GM23338 (cell line): ENCODE results near the gene AMTN. TPM values are rescaled to one million over a fixed set of nuclear protein-coding genes. Genes with fewer than 3 reads are reported as not detected.

Source experiments
- ATAC-seq: fragments of 200-7000 bp; cut with Tn5 transposase; 3 replicates; pipeline ENCODE4 v1.9.1; 2020
- DNase-seq: peaks from one replicate; pipeline ENCODE4 v3.0.0-alpha.2; 2015; ENCODE audit warnings: low spot score
- H2AFZ ChIP-seq: fragments of 200-600 bp; sonication (generic); 2 replicates; pipeline ENCODE4 v1.8.0; 2016; ENCODE audit warnings: antibody characterized with exemption, mild to moderate bottlenecking, moderate library complexity
- H3F3A ChIP-seq: fragments of 200-600 bp; sonication (generic); replicated peaks from 2 replicates; pipeline ENCODE4 v1.8.0; 2017; ENCODE audit warnings: antibody characterized with exemption, mixed run types, low read depth
- H3K27ac ChIP-seq: fragments of 200-600 bp; sonication (generic); 2 replicates; pipeline ENCODE4 v1.6.1; 2016; ENCODE audit warnings: low read depth
- H3K27me3 ChIP-seq: fragments of 200-600 bp; sonication (generic); 2 replicates; pipeline ENCODE4 v1.8.0; 2016; ENCODE audit warnings: mild to moderate bottlenecking, mixed run types, moderate library complexity; ENCODE audit not compliant: insufficient read depth
- H3K36me3 ChIP-seq: fragments of 200-600 bp; sonication (generic); 2 replicates; pipeline ENCODE4 v1.8.0; 2016; ENCODE audit warnings: mild to moderate bottlenecking; ENCODE audit not compliant: insufficient read depth
- H3K4me1 ChIP-seq: fragments of 200-600 bp; sonication (generic); 2 replicates; pipeline ENCODE4 v1.8.0; 2016; ENCODE audit warnings: mild to moderate bottlenecking, moderate library complexity; ENCODE audit not compliant: insufficient read depth
- H3K4me2 ChIP-seq: fragments of 200-600 bp; sonication (generic); 2 replicates; pipeline ENCODE4 v1.7.1; 2017; ENCODE audit warnings: mixed run types
- H3K4me3 ChIP-seq: fragments of 200-600 bp; sonication (generic); 2 replicates; pipeline ENCODE4 v1.6.1; 2016; ENCODE audit warnings: mixed run types
- H3K79me2 ChIP-seq: fragments of 200-600 bp; sonication (generic); replicated peaks from 2 replicates; pipeline ENCODE4 v1.8.0; 2017; ENCODE audit warnings: mild to moderate bottlenecking; ENCODE audit not compliant: insufficient read depth
- H3K9me2 ChIP-seq: fragments of 200-600 bp; sonication (generic); 2 replicates; pipeline ENCODE4 v1.8.0; 2017; ENCODE audit not compliant: insufficient read depth
- H4K20me1 ChIP-seq: fragments of 200-600 bp; sonication (generic); replicated peaks from 2 replicates; pipeline ENCODE4 v1.8.0; 2017; ENCODE audit warnings: mild to moderate bottlenecking; ENCODE audit not compliant: insufficient read depth
- H3K27ac Mint-ChIP-seq: 2 replicates; pipeline ENCODE4 v1.8.0; 2020; ENCODE audit warnings: inconsistent platforms, mild to moderate bottlenecking, moderate library complexity, mixed read lengths
- H3K27me3 Mint-ChIP-seq: 3 replicates; pipeline ENCODE4 v1.8.0; 2022; ENCODE audit warnings: low read depth, mild to moderate bottlenecking, moderate library complexity, mixed read lengths, inconsistent platforms; ENCODE audit not compliant: insufficient read depth, poor library complexity
- H3K36me3 Mint-ChIP-seq: 3 replicates; pipeline ENCODE4 v1.8.0; 2021; ENCODE audit warnings: low read depth, mild to moderate bottlenecking, inconsistent platforms, moderate library complexity, mixed read lengths
- H3K4me1 Mint-ChIP-seq: 3 replicates; pipeline ENCODE4 v1.8.0; 2020; ENCODE audit warnings: mild to moderate bottlenecking, inconsistent platforms, mixed read lengths
- H3K4me3 Mint-ChIP-seq: 3 replicates; pipeline ENCODE4 v1.8.0; 2021; ENCODE audit warnings: moderate library complexity, mild to moderate bottlenecking, inconsistent platforms, mixed read lengths
- H3K9me3 Mint-ChIP-seq: 3 replicates; pipeline ENCODE4 v1.8.0; 2020; ENCODE audit warnings: moderate library complexity, mild to moderate bottlenecking, inconsistent platforms, mixed read lengths
- EZH2phosphoT487 ChIP-seq: fragments of 200-600 bp; sonication (generic); IDR thresholded peaks from one replicate; pipeline ENCODE4 v1.8.1; 2018; ENCODE audit warnings: antibody characterized with exemption; ENCODE audit not compliant: unreplicated experiment
- NANOG ChIP-seq: IDR thresholded peaks from 2 replicates; pipeline ENCODE4 v1.6.1; 2016; ENCODE audit warnings: antibody characterized with exemption, borderline replicate concordance
- POLR2AphosphoS5 ChIP-seq: IDR thresholded peaks from 2 replicates; pipeline ENCODE4 v1.6.1; 2016; ENCODE audit warnings: antibody characterized with exemption, low read depth
- ZNF114 ChIP-seq: fragments of 250-450 bp; sonication (Bioruptor Pico); IDR thresholded peaks from 2 replicates; pipeline ENCODE4 v1.5.0; 2020; ENCODE audit warnings: mild to moderate bottlenecking, moderate library complexity
- ZNF331 ChIP-seq: fragments of 250-450 bp; sonication (Bioruptor Pico); IDR thresholded peaks from 2 replicates; pipeline ENCODE4 v1.5.0; 2020; ENCODE audit warnings: low read depth, mild to moderate bottlenecking, moderate library complexity
- polyA plus RNA-seq: library from polyadenylated mRNA; unstranded; fragments of >200 nt; fragmentation: Nextera tagmentation; extraction: Ambion mirVana; gene quantifications from 2 replicates; pipeline ENCODE4 v1.2.1, GENCODE V29; 2016
- total RNA-seq: library from RNA; depleted of rRNA; stranded (reverse); fragments of >200 nt; shearing (Covaris generic); gene quantifications from 2 replicates; pipeline ENCODE4 v1.2.3, GENCODE V29; 2014
- TF ChIP-seq, protein P1 (sequence below), 2 experiments: fragments of 200-600 bp in 1 of 2; sonication (generic) in 1 of 2; conservative IDR thresholded peaks; 2 replicates each; pipeline versions ENCODE4 v1.5.1 to v1.6.1; 2016 to 2017; ENCODE audit warnings: antibody characterized with exemption in 2 of 2, low read depth in 2 of 2, mild to moderate bottlenecking in 2 of 2, moderate library complexity in 1 of 2
- TF ChIP-seq, protein P2 (sequence below): fragments of 250-450 bp; sonication (Bioruptor Pico); IDR thresholded peaks from 2 replicates; pipeline ENCODE4 v1.5.0; 2020; ENCODE audit warnings: mild to moderate bottlenecking, moderate library complexity
- TF ChIP-seq, protein P3 (sequence below): IDR thresholded peaks from one replicate; pipeline ENCODE4 v1.6.1; 2018; ENCODE audit warnings: antibody characterized with exemption; ENCODE audit not compliant: unreplicated experiment
- TF ChIP-seq, protein P4 (sequence below): IDR thresholded peaks from 2 replicates; pipeline ENCODE4 v1.6.1; 2016; ENCODE audit warnings: antibody characterized with exemption

AMTN gene
- total and polyA plus RNA-seq, 2 experiments from 2014 or later: not detected

DNA sequence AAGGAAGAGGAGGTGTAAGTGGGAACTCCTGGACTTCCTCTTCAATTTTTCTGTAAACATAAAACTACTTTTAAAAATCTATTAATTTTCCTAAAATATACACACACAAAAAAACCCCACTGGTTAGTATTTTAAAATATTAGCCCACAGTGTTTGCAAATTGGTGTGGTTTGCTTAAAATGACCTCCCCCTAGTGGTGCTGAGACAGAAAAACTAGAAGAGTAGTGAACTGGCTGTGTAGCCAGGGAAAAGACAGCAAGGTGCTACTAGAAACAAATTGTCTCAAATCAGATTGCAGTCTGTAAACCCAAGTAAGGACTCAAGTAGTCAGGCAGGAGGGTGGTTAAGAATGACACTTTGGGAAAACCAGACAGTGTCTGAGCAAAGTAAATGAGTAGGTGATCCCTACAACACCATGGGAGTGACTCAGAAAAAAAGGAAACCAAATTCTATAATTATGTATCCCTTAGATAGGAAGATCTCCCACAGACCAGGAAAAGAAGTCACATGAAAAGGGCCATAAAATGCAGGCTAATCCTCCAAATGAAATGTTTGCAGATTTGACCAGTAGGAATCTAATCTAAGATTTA, 26.0 kb downstream of the AMTN start:
- Histone ChIP-seq H3K27ac (no peak overlapping the region), H4K20me1 (no peaks in the 10 kb centered on the region), H3K27me3 (no peaks in the 10 kb centered on the region), H3K9me2 (no peaks in the 10 kb centered on the region), H2AFZ (no peak overlapping the region), H3K4me2 (no peak overlapping the region), H3K4me3 (no peak overlapping the region), H3K79me2 (no peaks in the 10 kb centered on the region), H3F3A (no peaks in the 10 kb centered on the region), H3K36me3 (no peaks in the 10 kb centered on the region), H3K4me1 (no peaks in the 10 kb centered on the region)
- Mint-ChIP-seq H3K9me3 (no peaks in the 10 kb centered on the region), H3K27me3 (no peaks in the 10 kb centered on the region), H3K4me3 (no peak overlapping the region), H3K4me1 (no peaks in the 10 kb centered on the region; the same call in 2 of the 3 replicates), H3K36me3 (no peaks in the 10 kb centered on the region), H3K27ac (no peak overlapping the region)
- peak; percentile 73 for ATAC-seq
- TF ChIP-seq, protein P1, sequence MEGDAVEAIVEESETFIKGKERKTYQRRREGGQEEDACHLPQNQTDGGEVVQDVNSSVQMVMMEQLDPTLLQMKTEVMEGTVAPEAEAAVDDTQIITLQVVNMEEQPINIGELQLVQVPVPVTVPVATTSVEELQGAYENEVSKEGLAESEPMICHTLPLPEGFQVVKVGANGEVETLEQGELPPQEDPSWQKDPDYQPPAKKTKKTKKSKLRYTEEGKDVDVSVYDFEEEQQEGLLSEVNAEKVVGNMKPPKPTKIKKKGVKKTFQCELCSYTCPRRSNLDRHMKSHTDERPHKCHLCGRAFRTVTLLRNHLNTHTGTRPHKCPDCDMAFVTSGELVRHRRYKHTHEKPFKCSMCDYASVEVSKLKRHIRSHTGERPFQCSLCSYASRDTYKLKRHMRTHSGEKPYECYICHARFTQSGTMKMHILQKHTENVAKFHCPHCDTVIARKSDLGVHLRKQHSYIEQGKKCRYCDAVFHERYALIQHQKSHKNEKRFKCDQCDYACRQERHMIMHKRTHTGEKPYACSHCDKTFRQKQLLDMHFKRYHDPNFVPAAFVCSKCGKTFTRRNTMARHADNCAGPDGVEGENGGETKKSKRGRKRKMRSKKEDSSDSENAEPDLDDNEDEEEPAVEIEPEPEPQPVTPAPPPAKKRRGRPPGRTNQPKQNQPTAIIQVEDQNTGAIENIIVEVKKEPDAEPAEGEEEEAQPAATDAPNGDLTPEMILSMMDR (conservative IDR thresholded peaks at IDR 0.05; ENCODE audit: low read depth in 2 of 2): peak; percentile 65 to 79
- TF ChIP-seq ZNF114: no peak
- DNase-seq: peak; percentile 66

DNA sequence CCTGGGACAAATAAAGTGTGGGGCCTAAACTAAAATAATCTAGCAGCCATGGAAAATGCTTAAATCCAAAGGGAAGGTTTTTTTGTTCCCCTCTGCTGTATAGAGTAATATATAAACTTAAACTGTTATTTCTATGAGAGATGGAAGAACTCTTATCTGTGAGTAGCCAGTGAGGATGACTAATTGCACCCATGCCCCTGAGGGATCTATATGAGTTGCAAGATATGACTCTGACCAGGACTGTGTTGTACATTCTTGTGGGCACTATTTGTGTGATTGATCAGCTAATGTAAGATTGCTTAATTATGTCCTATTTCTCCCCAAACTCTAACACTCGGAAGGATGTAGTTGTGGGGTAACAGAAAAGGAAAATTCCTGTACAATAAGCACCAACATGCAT, 38.5 kb downstream of the AMTN start:
- Histone ChIP-seq H3K4me1 (no peaks in the 10 kb centered on the region), H2AFZ (no peak overlapping the region), H3K27me3 (no peaks in the 10 kb centered on the region), H3K9me2 (no peaks in the 10 kb centered on the region), H3K36me3 (no peaks in the 10 kb centered on the region), H3K4me2 (no peak overlapping the region), H3F3A (no peaks in the 10 kb centered on the region), H3K4me3 (no peak overlapping the region), H3K79me2 (no peaks in the 10 kb centered on the region), H3K27ac (no peak overlapping the region), H4K20me1 (no peaks in the 10 kb centered on the region)
- ATAC-seq (no peak), DNase-seq (no peak)
- H3K4me3 Mint-ChIP-seq: no peak overlapping the region
- H3K27ac Mint-ChIP-seq: no peak overlapping the region
- H3K36me3 Mint-ChIP-seq: no peaks in the 10 kb centered on the region
- 0 out of 3 replicates have a peak, but pooled peaks cover 2% of the 10 kb centered on the region for H3K9me3 Mint-ChIP-seq
- H3K4me1 Mint-ChIP-seq: no peaks in the 10 kb centered on the region
- H3K27me3 Mint-ChIP-seq: no peaks in the 10 kb centered on the region
- TF ChIP-seq EZH2phosphoT487: no peak
- no peak for TF ChIP-seq ZNF331 (CRISPR knock-in tag)
- no peak for TF ChIP-seq POLR2AphosphoS5
- TF ChIP-seq NANOG: no peak
- TF ChIP-seq, protein P2, sequence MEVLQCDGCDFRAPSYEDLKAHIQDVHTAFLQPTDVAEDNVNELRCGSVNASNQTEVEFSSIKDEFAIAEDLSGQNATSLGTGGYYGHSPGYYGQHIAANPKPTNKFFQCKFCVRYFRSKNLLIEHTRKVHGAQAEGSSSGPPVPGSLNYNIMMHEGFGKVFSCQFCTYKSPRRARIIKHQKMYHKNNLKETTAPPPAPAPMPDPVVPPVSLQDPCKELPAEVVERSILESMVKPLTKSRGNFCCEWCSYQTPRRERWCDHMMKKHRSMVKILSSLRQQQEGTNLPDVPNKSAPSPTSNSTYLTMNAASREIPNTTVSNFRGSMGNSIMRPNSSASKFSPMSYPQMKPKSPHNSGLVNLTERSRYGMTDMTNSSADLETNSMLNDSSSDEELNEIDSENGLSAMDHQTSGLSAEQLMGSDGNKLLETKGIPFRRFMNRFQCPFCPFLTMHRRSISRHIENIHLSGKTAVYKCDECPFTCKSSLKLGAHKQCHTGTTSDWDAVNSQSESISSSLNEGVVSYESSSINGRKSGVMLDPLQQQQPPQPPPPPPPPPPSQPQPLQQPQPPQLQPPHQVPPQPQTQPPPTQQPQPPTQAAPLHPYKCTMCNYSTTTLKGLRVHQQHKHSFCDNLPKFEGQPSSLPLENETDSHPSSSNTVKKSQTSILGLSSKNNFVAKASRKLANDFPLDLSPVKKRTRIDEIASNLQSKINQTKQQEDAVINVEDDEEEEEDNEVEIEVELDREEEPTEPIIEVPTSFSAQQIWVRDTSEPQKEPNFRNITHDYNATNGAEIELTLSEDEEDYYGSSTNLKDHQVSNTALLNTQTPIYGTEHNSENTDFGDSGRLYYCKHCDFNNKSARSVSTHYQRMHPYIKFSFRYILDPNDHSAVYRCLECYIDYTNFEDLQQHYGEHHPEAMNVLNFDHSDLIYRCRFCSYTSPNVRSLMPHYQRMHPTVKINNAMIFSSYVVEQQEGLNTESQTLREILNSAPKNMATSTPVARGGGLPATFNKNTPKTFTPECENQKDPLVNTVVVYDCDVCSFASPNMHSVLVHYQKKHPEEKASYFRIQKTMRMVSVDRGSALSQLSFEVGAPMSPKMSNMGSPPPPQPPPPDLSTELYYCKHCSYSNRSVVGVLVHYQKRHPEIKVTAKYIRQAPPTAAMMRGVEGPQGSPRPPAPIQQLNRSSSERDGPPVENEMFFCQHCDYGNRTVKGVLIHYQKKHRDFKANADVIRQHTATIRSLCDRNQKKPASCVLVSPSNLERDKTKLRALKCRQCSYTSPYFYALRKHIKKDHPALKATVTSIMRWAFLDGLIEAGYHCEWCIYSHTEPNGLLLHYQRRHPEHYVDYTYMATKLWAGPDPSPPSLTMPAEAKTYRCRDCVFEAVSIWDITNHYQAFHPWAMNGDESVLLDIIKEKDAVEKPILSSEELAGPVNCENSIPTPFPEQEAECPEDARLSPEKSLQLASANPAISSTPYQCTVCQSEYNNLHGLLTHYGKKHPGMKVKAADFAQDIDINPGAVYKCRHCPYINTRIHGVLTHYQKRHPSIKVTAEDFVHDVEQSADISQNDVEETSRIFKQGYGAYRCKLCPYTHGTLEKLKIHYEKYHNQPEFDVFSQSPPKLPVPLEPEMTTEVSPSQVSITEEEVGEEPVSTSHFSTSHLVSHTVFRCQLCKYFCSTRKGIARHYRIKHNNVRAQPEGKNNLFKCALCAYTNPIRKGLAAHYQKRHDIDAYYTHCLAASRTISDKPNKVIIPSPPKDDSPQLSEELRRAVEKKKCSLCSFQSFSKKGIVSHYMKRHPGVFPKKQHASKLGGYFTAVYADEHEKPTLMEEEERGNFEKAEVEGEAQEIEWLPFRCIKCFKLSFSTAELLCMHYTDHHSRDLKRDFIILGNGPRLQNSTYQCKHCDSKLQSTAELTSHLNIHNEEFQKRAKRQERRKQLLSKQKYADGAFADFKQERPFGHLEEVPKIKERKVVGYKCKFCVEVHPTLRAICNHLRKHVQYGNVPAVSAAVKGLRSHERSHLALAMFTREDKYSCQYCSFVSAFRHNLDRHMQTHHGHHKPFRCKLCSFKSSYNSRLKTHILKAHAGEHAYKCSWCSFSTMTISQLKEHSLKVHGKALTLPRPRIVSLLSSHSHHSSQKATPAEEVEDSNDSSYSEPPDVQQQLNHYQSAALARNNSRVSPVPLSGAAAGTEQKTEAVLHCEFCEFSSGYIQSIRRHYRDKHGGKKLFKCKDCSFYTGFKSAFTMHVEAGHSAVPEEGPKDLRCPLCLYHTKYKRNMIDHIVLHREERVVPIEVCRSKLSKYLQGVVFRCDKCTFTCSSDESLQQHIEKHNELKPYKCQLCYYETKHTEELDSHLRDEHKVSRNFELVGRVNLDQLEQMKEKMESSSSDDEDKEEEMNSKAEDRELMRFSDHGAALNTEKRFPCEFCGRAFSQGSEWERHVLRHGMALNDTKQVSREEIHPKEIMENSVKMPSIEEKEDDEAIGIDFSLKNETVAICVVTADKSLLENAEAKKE (CRISPR knock-in tag): no peak
- TF ChIP-seq, protein P3, sequence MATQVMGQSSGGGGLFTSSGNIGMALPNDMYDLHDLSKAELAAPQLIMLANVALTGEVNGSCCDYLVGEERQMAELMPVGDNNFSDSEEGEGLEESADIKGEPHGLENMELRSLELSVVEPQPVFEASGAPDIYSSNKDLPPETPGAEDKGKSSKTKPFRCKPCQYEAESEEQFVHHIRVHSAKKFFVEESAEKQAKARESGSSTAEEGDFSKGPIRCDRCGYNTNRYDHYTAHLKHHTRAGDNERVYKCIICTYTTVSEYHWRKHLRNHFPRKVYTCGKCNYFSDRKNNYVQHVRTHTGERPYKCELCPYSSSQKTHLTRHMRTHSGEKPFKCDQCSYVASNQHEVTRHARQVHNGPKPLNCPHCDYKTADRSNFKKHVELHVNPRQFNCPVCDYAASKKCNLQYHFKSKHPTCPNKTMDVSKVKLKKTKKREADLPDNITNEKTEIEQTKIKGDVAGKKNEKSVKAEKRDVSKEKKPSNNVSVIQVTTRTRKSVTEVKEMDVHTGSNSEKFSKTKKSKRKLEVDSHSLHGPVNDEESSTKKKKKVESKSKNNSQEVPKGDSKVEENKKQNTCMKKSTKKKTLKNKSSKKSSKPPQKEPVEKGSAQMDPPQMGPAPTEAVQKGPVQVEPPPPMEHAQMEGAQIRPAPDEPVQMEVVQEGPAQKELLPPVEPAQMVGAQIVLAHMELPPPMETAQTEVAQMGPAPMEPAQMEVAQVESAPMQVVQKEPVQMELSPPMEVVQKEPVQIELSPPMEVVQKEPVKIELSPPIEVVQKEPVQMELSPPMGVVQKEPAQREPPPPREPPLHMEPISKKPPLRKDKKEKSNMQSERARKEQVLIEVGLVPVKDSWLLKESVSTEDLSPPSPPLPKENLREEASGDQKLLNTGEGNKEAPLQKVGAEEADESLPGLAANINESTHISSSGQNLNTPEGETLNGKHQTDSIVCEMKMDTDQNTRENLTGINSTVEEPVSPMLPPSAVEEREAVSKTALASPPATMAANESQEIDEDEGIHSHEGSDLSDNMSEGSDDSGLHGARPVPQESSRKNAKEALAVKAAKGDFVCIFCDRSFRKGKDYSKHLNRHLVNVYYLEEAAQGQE: no peak
- TF ChIP-seq, protein P4, sequence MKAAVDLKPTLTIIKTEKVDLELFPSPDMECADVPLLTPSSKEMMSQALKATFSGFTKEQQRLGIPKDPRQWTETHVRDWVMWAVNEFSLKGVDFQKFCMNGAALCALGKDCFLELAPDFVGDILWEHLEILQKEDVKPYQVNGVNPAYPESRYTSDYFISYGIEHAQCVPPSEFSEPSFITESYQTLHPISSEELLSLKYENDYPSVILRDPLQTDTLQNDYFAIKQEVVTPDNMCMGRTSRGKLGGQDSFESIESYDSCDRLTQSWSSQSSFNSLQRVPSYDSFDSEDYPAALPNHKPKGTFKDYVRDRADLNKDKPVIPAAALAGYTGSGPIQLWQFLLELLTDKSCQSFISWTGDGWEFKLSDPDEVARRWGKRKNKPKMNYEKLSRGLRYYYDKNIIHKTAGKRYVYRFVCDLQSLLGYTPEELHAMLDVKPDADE: no peak
